ENCODE data around the gene SMIM10L2A. TPM values are rescaled to one million over a fixed set of nuclear protein-coding genes. Genes with fewer than 3 reads are reported as not detected.

SMIM10L2A gene
- not detected in 2 replicates for total RNA-seq (2014; rRNA removed; shearing (Covaris generic))

GRCh38 chrX:135421932-135422809, at the start of gene SMIM10L2A:
Gene SMIM10L2A (plus strand): TSS chrX:135421944. CDS start chrX:135422132, 188 bp downstream.
- Histone ChIP-seq H3K27ac (no peak within 1 kb of the TSS), H3K4me3 (peak within 1 kb of the TSS; percentile 30)
- DNase-seq (ENCODE audit: low read depth in 1 of 2, low spot score in 2 of 2): no peak

GRCh38 chrX:135373357-135373756, 48.4 kb upstream of the SMIM10L2A start:
- H3K27ac ChIP-seq: no peak overlapping the region
- H3K4me3 ChIP-seq: no peak overlapping the region
- no peaks in the 10 kb centered on the region for H3K4me1 ChIP-seq (replicated peaks)
- DNase-seq (ENCODE audit: low read depth in 1 of 2, low spot score in 2 of 2): no peak
- no peaks in the 10 kb centered on the region for H3K9me3 ChIP-seq (replicated peaks)
- H3K36me3 ChIP-seq: no peaks in the 10 kb centered on the region
- no peaks in the 10 kb centered on the region for H3K27me3 ChIP-seq (replicated peaks)

More at GRCh38 chrX:135421932-135422809, at the start of gene SMIM10L2A:
- Histone ChIP-seq H3K4me1 (replicated peaks) (no peaks in the 10 kb centered on the region), H3K27me3 (replicated peaks) (no peaks in the 10 kb centered on the region), H3K36me3 (no peaks in the 10 kb centered on the region), H3K9me3 (replicated peaks) (no peaks in the 10 kb centered on the region)

GRCh38 chrX:135382260-135382659, 39.5 kb upstream of the SMIM10L2A start:
- Histone ChIP-seq H3K27ac (no peak overlapping the region), H3K4me1 (replicated peaks) (no peaks in the 10 kb centered on the region), H3K4me3 (no peak overlapping the region), H3K9me3 (replicated peaks) (no peaks in the 10 kb centered on the region), H3K27me3 (replicated peaks) (no peaks in the 10 kb centered on the region), H3K36me3 (no peaks in the 10 kb centered on the region)
- DNase-seq (ENCODE audit: low read depth in 1 of 2, low spot score in 2 of 2): no peak

- H3K27ac ChIP-seq: no peak overlapping the region
- H3K9me3 ChIP-seq (replicated peaks): no peaks in the 10 kb centered on the region
- no peak overlapping the region for H3K4me3 ChIP-seq
- DNase-seq (ENCODE audit: low read depth in 1 of 2, low spot score in 2 of 2): no peak
- H3K27me3 ChIP-seq (replicated peaks): no peaks in the 10 kb centered on the region
- no peaks in the 10 kb centered on the region for H3K36me3 ChIP-seq
- no peaks in the 10 kb centered on the region for H3K4me1 ChIP-seq (replicated peaks)
These were observed 38.5 kb upstream of the SMIM10L2A start for GRCh38 chrX:135383249-135383648.

- H3K9me3 ChIP-seq (replicated peaks): no peaks in the 10 kb centered on the region
- no peaks in the 10 kb centered on the region for H3K4me1 ChIP-seq (replicated peaks)
- H3K36me3 ChIP-seq: no peaks in the 10 kb centered on the region
- no peaks in the 10 kb centered on the region for H3K27me3 ChIP-seq (replicated peaks)
- no peak overlapping the region for H3K27ac ChIP-seq
- no peak overlapping the region for H3K4me3 ChIP-seq
- no peak for DNase-seq (ENCODE audit: low read depth in 1 of 2, low spot score in 2 of 2)
These were observed 37.4 kb upstream of the SMIM10L2A start for GRCh38 chrX:135384161-135384836.

GRCh38 chrX:135388841-135389240, 32.9 kb upstream of the SMIM10L2A start:
- no peaks in the 10 kb centered on the region for H3K36me3 ChIP-seq
- no peaks in the 10 kb centered on the region for H3K9me3 ChIP-seq (replicated peaks)
- no peak for DNase-seq (ENCODE audit: low read depth in 1 of 2, low spot score in 2 of 2)
- no peak overlapping the region for H3K4me3 ChIP-seq
- H3K27ac ChIP-seq: no peak overlapping the region
- H3K4me1 ChIP-seq (replicated peaks): no peaks in the 10 kb centered on the region
- H3K27me3 ChIP-seq (replicated peaks): no peaks in the 10 kb centered on the region

GRCh38 chrX:135389243-135389642, 32.5 kb upstream of the SMIM10L2A start:
- H3K4me3 ChIP-seq: no peak overlapping the region
- no peak overlapping the region for H3K27ac ChIP-seq
- no peaks in the 10 kb centered on the region for H3K36me3 ChIP-seq
- no peaks in the 10 kb centered on the region for H3K4me1 ChIP-seq (replicated peaks)
- no peaks in the 10 kb centered on the region for H3K9me3 ChIP-seq (replicated peaks)
- H3K27me3 ChIP-seq (replicated peaks): no peaks in the 10 kb centered on the region
- DNase-seq (ENCODE audit: low read depth in 1 of 2, low spot score in 2 of 2): no peak

- no peak for DNase-seq (ENCODE audit: low read depth in 1 of 2, low spot score in 2 of 2)
- Histone ChIP-seq H3K27ac (no peak overlapping the region), H3K27me3 (replicated peaks) (no peaks in the 10 kb centered on the region), H3K4me3 (no peak overlapping the region), H3K4me1 (replicated peaks) (no peaks in the 10 kb centered on the region), H3K9me3 (replicated peaks) (no peaks in the 10 kb centered on the region), H3K36me3 (no peaks in the 10 kb centered on the region)
These were observed 32.0 kb upstream of the SMIM10L2A start for GRCh38 chrX:135389717-135390116.

GRCh38 chrX:135391734-135392133, 30.0 kb upstream of the SMIM10L2A start:
- no peak overlapping the region for H3K27ac ChIP-seq
- no peaks in the 10 kb centered on the region for H3K9me3 ChIP-seq (replicated peaks)
- no peaks in the 10 kb centered on the region for H3K27me3 ChIP-seq (replicated peaks)
- no peak overlapping the region for H3K4me3 ChIP-seq
- no peaks in the 10 kb centered on the region for H3K36me3 ChIP-seq
- no peaks in the 10 kb centered on the region for H3K4me1 ChIP-seq (replicated peaks)
- no peak for DNase-seq (ENCODE audit: low read depth in 1 of 2, low spot score in 2 of 2)

GRCh38 chrX:135393051-135393450, 28.7 kb upstream of the SMIM10L2A start:
- H3K9me3 ChIP-seq (replicated peaks): no peaks in the 10 kb centered on the region
- DNase-seq (ENCODE audit: low read depth in 1 of 2, low spot score in 2 of 2): no peak
- no peak overlapping the region for H3K4me3 ChIP-seq
- H3K36me3 ChIP-seq: no peaks in the 10 kb centered on the region
- no peak overlapping the region for H3K27ac ChIP-seq
- H3K27me3 ChIP-seq (replicated peaks): no peaks in the 10 kb centered on the region
- H3K4me1 ChIP-seq (replicated peaks): no peaks in the 10 kb centered on the region

- no peaks in the 10 kb centered on the region for H3K9me3 ChIP-seq (replicated peaks)
- no peak overlapping the region for H3K27ac ChIP-seq
- no peaks in the 10 kb centered on the region for H3K27me3 ChIP-seq (replicated peaks)
- no peak for DNase-seq (ENCODE audit: low read depth in 1 of 2, low spot score in 2 of 2)
- H3K4me1 ChIP-seq (replicated peaks): no peaks in the 10 kb centered on the region
- H3K36me3 ChIP-seq: no peaks in the 10 kb centered on the region
- no peak overlapping the region for H3K4me3 ChIP-seq
These were observed 26.7 kb upstream of the SMIM10L2A start for GRCh38 chrX:135395064-135395463.

GRCh38 chrX:135396109-135396508, 25.6 kb upstream of the SMIM10L2A start:
- H3K36me3 ChIP-seq: no peaks in the 10 kb centered on the region
- no peak for DNase-seq (ENCODE audit: low read depth in 1 of 2, low spot score in 2 of 2)
- H3K27ac ChIP-seq: no peak overlapping the region
- H3K27me3 ChIP-seq (replicated peaks): no peaks in the 10 kb centered on the region
- no peaks in the 10 kb centered on the region for H3K4me1 ChIP-seq (replicated peaks)
- no peaks in the 10 kb centered on the region for H3K9me3 ChIP-seq (replicated peaks)
- no peak overlapping the region for H3K4me3 ChIP-seq

GRCh38 chrX:135396566-135396965, 25.2 kb upstream of the SMIM10L2A start:
- H3K4me1 ChIP-seq (replicated peaks): no peaks in the 10 kb centered on the region

GRCh38 chrX:135397652-135398051, 24.1 kb upstream of the SMIM10L2A start:
- H3K36me3 ChIP-seq: no peaks in the 10 kb centered on the region
- H3K4me1 ChIP-seq (replicated peaks): no peaks in the 10 kb centered on the region
- H3K27ac ChIP-seq: no peak overlapping the region
- H3K9me3 ChIP-seq (replicated peaks): no peaks in the 10 kb centered on the region
- DNase-seq (ENCODE audit: low read depth in 1 of 2, low spot score in 2 of 2): no peak
- no peak overlapping the region for H3K4me3 ChIP-seq
- no peaks in the 10 kb centered on the region for H3K27me3 ChIP-seq (replicated peaks)

More at GRCh38 chrX:135396566-135396965, 25.2 kb upstream of the SMIM10L2A start:
- no peak overlapping the region for H3K27ac ChIP-seq
- no peak overlapping the region for H3K4me3 ChIP-seq
- H3K9me3 ChIP-seq (replicated peaks): no peaks in the 10 kb centered on the region
- DNase-seq (ENCODE audit: low read depth in 1 of 2, low spot score in 2 of 2): no peak
- H3K27me3 ChIP-seq (replicated peaks): no peaks in the 10 kb centered on the region
- H3K36me3 ChIP-seq: no peaks in the 10 kb centered on the region

Data from SJSA1 (cell line).